Measurements from ENCODE around the gene INSL3.

The INSL3 gene

GRCh38 chr19:17821190-17821589 lies at the start of gene INSL3:
Gene INSL3 (minus strand): TSS chr19:17821519. CDS start chr19:17821506, 13 bp downstream.
- no peak for DNase-seq (ENCODE audit: low read depth)
- no peak within 1 kb of the TSS for H3K4me3 ChIP-seq (ENCODE audit: low read depth, low read length)
- no peak for TF ChIP-seq CTCF (IDR thresholded peaks at IDR 0.05; ENCODE audit: low read depth, low read length, missing control alignments)

- no peak for DNase-seq (ENCODE audit: low read depth)
- no peak overlapping the region for H3K4me3 ChIP-seq (ENCODE audit: low read depth, low read length)
These were observed 47.8 kb upstream of the INSL3 start for GRCh38 chr19:17869114-17869608.

GRCh38 chr19:17868669-17869068 lies 47.4 kb upstream of the INSL3 start:
- DNase-seq (ENCODE audit: low read depth) = no peak
- no peak for TF ChIP-seq CTCF (IDR thresholded peaks at IDR 0.05; ENCODE audit: low read depth, low read length, missing control alignments)
- no peak overlapping the region for H3K4me3 ChIP-seq (ENCODE audit: low read depth, low read length)

More at GRCh38 chr19:17869114-17869608, 47.8 kb upstream of the INSL3 start:
- no peak for TF ChIP-seq CTCF (IDR thresholded peaks at IDR 0.05; ENCODE audit: low read depth, low read length, missing control alignments)

- DNase-seq (ENCODE audit: low read depth) = no peak
- TF ChIP-seq CTCF (IDR thresholded peaks at IDR 0.05; ENCODE audit: low read depth, low read length, missing control alignments) = no peak
These were observed 45.7 kb upstream of the INSL3 start for GRCh38 chr19:17866964-17867486.

GRCh38 chr19:17866312-17866963 lies 45.1 kb upstream of the INSL3 start:
- no peak for TF ChIP-seq CTCF (IDR thresholded peaks at IDR 0.05; ENCODE audit: low read depth, low read length, missing control alignments)
- no peak overlapping the region for H3K4me3 ChIP-seq (ENCODE audit: low read depth, low read length)
- DNase-seq (ENCODE audit: low read depth) = no peak

More at GRCh38 chr19:17866964-17867486, 45.7 kb upstream of the INSL3 start:
- no peak overlapping the region for H3K4me3 ChIP-seq (ENCODE audit: low read depth, low read length)

GRCh38 chr19:17865364-17866311 lies 44.3 kb upstream of the INSL3 start:
- H3K4me3 ChIP-seq (ENCODE audit: low read depth, low read length) = no peak overlapping the region
- DNase-seq (ENCODE audit: low read depth) = no peak
- TF ChIP-seq CTCF (IDR thresholded peaks at IDR 0.05; ENCODE audit: low read depth, low read length, missing control alignments) = no peak
